HK-2 (cell line): ENCODE data around the gene SLC38A1.
"Not testable (repeated sequence)": the region's sequence is repeated elsewhere in the genome, so short reads cannot be mapped to it uniquely, and the experiment has no call there.

Experiments used
- DNase-seq: peaks from one replicate; pipeline ENCODE4 v3.0.0-alpha.2; 2018; ENCODE audit not compliant: unreplicated experiment

The SLC38A1 gene

DNA sequence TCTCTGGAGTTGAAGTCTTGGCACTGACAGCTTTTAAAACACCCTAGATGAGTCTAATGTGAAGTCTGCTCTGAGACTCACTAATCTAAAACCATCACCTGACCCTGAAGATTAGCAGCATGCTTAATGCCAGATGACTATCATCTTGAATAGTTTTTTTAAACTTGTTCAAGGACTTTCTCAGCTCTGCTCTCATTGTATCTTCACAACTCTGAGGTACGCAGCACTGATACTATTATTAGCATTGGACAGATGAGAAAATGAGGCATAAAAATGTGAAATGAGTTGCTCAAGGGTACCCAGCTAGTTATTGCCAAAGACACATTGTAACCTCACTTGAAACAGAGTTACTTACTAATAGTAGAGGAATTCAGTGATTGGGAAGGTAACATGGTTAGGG is 4.8 kb downstream of the SLC38A1 start:
- DNase-seq = no peak

DNA sequence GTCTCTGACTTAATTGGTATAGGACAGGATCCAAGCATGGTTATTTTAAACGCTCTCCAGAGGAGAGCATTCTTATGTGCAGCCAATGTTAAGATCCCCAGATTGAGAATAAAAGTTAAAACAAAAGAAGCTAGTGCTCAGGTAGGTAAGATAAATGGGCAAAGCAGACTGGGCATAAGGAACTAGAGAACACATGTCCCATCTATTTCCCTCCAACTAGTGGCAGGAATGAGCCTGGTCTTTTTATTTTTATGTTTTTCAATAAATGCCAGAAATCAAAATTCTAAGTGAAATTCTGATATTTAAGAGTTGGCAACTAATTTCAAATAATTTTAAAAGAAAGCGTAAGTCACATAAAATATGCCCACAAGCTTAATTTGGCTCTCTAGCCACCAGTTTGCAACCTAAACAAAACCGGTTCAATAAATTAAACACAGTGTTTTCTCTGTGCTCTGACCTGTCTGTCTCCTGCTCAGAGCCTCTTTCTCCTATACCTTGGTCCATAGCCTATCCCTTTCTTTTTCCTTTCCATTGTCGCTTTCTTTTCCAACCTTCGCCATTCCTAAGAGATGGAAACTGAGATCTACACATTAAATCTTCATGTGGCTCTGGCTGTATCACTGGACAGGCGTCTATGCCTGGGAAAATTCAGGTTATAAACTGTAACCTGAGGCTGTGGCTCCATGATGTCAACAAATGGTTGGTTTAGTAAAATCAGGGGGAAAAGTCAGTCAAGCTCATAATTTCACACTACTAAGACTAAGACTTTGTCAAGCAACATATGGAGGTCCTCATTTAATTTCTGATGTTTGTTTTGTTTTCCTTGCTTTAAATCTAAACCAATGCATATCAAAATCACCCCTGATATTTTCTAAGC is 5.5 kb downstream of the SLC38A1 start:
- no peak for DNase-seq

DNA sequence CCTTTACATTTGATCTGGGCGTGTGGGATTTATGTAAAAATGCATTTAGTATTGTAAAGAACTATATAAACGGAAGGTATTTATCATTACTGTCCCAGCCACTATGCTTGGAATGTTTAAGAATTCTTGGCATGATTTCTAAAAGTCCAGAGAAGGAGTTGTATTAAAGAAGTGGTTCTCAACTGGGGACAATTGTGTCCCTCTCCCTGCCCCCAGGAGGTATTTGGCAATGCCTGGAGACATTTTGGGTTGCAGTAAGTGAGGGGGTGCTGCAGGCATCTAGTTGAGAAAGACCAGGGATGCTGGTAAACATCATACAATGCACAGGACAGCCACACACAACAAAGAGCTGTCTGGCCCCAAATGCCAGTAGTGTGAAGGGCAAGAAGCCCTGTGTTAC is 7.2 kb downstream of the SLC38A1 start:
- DNase-seq = no peak

DNA sequence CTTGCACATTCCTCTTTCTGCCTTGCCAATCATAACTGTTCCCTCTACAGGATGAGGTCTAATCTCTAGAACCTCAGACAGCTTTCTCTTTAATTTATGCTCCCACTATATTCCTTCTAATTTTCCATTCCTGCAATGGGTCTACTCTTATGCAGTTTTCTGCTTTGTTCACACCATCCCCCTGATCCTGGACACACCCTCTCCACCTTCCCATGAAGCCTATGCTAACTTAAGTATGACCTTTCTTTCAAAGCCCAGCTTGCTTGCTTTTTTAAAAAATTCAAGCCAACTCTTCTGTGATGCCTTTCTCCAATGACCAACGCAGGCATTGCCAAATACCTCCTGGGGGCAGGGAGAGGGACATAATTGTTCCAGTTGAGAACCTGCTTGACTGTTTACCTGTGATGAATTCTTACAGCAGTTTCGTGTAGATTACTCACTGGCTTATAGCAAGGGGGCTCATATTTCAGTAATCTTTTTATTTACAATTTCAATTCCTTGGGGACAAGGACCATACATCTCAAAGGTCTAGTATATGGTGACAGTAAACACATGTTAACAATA is 7.8 kb downstream of the SLC38A1 start:
- no peak for DNase-seq

DNA sequence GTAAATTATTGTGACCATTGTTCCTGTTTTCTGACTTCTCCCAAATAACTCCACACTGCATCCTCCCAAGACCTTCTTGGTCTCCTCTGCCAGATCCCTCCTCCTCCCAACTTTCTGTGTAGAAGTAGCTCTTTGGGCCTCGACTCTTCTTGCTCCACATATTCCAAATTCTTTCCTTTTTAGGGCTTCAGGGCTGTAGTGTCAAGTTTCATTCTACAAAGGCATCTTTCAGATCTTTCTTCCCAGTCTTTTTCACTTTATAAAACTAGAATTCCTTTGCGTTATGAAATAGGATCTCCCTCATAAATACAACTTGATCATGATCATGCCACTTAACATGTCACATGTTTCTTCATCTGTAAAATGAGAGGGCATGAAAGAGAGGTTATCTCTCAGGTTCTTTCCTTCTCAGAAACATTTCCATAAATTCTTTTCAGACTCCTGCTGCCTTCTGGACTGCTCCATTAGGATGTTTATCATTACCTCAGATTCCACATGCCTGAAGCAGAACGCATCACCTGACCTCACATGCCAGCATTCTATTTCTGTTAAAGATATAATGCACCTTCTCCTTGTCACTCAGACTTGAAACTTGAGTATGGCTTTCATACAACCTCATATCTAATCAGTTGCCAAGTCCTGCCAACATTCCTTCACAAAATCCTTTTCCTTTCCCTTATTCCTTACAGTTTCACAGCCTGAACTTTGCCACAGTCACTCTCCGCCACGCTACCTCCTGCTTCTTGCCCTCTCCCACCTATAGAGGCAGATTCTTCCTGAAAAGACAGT is 8.5 kb downstream of the SLC38A1 start:
- DNase-seq = no peak

DNA sequence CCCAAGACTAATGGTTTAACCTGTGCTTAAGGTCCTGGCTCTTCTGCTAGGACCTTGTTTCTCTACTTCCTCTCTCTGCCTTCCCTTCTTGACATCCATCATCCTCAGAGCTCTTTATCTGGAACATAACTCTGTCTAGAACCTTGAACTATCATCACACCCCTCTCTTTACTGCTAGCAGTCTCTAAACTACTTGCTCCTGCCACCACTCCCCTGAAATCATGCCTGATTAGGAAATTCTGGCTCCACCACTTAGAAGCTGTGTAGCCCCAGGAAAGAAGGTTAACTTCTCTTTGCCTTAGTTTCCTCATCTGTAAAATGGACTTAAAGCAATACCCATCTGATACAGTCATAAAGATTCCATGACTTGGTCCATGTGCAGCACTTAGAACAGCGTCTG is 9.1 kb downstream of the SLC38A1 start:
- no peak for DNase-seq

DNA sequence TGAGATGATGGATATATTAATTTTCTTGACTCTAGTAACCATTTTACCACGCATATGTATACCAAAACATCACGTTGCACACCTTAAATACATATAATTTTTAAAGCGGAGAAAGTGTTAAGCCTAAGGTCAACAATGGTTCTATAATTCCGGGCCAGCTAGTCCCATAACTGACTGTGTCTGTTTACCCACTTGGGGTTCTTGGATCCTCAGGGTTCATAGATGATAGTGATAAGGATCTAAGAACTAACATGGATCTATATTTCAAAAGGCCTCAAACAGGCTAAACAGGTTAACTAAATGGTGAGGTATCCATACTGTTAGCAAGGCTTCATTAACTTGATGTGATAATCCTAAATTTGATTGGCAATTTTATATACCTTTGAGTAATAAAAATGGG is 9.8 kb downstream of the SLC38A1 start:
- DNase-seq = no peak

DNA sequence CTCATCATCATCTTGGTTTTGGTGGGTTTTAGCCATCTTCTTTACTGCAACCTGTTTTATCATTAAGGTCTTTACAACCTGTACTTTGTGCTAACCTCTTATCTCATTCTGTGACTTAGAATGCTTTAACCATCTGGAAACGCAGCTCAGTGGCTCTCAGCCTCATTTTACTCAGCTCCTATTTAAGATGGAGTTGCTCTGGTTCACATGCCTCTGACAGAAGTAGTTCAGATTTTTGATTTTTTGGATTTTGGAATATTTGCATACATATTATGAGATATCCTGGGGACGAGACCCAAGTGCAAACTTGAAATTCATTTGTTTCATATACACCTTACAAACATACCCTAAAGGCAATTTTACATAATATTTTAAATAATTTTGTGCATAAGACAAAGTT is 10.7 kb downstream of the SLC38A1 start:
- DNase-seq = no peak

DNA sequence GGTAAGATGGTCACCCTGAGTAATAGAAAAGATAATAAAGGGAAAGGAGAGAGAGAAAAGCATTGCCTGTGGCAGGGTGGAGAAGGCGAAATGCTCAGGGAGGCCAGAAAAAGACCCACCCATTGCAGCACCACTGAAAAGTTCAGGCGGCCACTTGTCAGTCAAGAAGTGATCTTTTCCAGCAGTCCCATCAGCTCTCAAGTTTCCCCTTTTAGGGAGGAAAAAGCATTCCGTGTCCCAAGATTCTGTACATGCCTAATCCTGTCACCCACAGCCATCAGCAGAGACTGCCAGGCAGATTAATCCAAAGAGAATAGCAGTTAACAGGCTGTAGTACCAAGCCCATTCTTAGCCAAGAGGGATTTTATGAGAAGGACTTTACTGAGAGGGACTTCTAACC is 11.9 kb downstream of the SLC38A1 start:
- DNase-seq = no peak

DNA sequence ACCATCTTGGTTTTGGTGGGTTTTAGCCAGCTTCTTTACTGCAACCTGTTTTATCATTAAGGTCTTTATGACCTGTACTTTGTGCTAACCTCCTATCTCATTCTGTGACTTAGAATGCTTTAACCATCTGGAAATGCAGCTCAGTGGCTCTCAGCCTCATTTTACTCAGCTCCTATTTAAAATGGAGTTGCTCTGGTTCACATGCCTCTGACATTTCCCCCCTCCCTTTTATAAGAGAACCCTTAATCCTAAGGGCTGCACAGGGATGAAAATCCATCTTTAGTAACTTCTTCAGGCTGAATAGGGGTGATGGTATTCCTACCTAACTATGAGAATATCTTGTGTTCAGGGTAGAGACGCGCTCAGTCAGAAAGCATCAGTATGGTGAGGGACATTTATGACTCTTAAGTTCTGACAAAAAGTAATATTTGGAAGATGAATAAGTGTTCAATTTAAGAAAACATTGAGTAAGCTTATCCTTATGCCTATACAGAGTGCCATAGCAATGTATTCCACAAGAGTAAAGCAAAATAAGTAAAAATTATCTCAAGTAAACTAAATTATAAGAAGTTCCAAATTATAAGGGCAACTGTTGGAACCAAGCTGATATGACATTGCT is 15.2 kb downstream of the SLC38A1 start:
- DNase-seq = no peak

DNA sequence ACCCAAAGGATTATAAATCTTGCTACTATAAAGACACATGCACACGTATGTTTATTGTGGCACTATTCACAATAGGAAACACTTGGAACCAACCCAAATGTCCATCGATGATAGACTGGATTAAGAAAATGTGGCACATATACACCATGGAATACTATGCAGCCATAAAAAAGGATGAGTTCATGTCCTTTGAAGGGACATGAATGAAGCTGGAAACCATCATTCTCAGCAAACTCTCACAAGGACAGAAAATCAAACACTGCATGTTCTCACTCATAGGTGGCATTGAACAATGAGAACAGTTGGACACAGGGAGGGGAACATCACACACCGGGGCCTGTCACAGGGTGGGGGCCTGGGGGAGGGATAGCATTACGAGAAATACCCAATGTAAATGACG is 16.8 kb downstream of the SLC38A1 start:
- not testable (repeated sequence) for DNase-seq

DNA sequence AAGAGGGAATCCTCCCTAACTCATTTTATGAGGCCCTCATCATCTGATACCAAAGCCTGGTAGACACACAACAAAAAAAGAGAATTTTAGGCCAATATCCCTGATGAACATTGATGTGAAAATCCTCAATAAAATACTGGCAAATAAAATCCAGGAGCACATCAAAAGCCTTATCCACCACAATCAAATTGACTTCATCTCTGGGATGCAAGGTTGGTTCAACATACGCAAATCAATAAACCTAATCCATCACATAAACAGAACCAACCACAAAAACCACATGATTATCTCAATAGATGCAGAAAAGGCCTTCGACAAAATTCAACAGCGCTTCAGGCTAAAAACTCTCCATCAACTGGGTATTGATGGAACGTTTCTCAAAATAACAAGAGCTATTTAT is 18.9 kb downstream of the SLC38A1 start:
- DNase-seq = not testable (repeated sequence)

DNA sequence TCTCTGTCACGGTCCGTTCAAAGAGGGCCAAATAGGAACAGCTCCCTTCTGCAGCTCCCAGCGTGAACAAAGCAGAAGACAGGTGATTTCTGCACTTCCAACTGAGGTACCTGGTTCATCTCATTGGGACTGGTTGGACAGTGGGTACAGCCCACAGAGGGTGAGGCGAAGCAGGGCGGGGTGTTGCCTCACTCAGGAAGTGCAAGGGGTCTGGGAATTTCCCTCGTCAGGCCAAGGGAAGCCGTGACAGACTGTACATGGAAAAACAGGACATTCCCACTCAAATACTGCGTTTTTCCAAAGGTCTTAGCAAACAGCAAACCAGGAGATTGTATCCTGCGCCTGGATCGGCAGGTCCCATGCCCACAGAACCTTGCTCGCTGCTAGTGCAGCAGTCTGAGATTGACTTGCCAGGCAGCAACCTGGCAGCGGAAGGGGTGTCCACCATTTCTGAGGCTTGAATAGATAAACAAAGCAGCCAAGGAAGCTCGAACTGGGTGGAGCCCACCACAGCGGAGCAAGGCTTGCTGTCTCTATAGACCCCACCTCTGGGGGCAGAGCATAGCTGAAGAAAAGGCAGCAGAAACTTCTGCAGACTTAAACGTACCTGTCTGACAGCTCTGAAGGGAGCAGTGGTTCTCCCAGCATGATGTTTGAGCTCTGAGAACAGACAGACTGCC is 22.7 kb downstream of the SLC38A1 start:
- DNase-seq = no peak

DNA sequence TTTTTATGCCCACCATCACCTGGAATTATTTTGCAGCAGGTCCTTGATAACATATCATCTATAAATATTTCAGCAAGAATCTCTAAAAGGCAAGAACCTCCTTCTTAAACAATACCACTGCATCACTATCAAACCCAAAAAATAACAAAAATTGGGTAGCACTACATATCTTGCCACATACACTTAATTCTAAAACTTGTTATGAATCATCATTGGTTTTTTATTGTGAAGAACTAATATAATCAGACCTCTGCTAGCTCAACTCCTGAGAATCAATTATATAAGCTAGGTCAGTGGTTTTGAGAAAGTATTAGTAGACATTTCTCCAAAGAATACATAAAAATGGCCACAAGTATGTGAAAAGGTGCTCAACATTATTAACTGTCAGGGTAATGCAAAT is 23.8 kb downstream of the SLC38A1 start:
- DNase-seq = no peak

DNA sequence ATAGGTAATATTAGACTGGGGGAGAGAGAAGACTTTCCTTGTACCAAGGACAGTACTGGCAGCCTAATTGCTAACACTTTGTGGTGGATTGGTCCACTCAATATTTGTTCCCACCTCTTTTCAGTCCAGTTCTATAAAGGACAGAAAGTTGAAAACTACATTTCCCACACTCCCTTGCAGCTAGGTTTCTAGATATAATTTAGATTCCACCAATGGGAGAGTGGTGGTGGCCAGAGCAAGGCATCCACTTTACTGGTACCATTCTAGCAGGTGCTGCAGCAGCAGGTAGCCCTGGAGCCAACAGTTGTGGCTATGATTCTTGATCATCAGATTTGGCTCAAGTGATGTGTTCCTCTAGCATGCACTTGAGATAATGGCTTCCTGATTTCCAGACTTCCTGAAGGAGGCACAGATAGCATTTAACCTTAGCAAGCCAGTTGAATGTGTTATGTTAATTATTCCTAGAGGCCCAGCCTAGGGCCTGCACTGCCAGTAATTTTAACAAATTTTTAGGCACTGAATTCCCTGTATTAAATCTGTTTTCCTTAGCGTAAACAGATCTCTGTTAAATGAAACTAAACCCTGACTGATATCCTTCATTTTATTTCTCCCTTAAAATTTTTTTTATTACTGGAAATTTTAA is 24.4 kb downstream of the SLC38A1 start:
- no peak for DNase-seq

DNA sequence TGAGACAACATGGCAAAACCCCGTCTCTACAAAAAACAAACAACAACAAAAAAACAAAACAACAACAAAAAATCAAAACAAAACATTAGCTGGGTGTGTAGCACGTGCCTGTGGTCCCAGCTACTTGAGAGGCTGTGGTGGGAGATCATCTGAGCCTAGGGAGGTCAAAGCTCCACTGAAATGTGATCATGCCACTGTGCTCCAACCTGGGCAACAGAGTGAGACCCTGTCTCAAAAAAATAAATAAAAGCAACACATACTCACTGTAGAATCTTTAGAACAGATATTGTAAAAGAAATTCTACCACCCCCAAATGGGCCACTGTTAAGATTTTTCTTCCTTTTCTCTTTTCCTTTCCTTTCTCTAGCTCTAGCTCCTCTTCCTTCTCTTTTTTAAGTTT is 26.3 kb downstream of the SLC38A1 start:
- no peak for DNase-seq

DNA sequence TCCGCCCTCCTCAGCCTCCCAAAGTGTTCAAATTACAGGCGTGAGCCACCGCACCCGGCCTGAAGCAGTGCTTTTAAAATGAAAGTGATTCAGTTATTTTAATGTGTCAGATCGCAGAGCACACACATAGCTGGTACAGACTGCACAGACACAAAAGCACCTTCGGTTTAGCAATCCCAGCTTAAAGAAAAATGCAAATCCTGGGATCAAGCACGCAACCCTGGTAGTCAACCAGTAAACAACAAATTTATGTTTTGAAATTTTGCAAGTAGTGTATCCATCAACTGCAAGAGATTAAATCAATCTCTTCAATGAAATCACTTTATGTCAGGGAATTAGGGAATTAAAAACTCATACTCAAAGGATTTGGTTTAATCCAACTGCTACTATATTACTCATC is 28.4 kb downstream of the SLC38A1 start:
- no peak for DNase-seq

DNA sequence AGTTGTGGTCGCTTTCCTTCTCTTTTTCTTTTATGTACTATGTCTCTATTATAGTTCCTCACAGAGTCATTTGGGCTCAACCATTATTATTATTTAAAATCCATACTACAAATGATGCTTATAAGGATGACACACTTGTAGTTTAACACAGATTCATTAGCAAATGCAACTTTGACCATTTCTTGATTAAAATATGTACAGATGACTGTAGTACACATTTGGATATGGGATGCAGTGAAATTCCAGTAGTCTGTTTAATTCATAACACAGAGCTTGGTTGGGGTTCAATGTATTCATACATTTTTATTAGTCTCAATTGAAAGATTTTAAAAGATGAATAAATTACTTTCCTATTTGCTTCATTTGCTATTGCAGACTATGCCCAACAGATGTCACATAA is 30.0 kb downstream of the SLC38A1 start:
- no peak for DNase-seq

DNA sequence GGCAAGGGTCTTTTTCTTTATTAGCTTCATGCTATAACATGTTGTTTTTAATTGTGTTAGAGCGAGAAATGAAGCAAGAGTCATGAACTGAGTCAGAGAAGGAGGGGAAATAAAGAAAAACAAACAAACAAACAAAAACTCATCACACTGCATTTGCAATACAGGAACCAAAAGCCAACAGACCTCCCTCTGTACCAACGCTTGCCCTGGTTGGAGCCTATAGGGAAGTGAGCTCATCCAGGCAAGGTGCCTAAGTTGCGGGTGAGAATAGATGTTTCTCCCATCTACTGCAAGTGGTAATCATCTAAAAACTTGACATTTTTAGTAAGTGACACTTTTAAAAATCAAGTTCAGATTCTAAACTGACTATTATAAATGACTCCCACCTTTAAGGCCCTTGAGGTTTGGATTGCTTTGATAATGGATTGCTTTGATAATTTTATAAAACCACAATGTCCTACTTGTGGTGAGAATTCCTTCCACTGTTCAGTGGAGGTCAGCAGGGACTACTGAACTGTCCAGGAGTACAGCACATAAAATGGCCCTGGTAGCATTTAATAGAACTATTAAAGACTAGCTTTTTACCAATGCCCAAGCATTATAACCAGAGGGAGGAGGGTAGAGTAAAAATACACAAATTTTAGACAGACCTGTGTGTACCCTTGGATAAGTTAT is 31.3 kb downstream of the SLC38A1 start:
- DNase-seq = no peak

DNA sequence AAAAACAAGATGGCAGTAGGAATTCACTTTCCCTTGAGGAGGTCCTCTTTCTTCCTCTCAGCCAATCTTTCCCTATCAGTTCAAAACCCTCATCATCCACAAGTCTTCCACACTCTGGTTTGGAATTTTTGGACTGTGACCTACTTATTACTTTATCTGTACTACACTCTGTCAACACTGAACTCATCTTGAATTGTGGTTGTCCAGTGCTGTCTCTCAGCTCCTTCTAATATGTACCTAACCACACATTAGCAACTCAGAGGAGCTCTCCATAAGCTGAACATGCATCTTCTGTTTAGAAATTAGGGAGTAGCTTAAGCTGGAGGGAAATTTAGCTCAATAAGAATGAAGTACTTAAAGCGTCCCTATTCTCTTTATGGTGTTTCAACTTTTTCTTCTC is 34.8 kb downstream of the SLC38A1 start:
- DNase-seq = no peak

DNA sequence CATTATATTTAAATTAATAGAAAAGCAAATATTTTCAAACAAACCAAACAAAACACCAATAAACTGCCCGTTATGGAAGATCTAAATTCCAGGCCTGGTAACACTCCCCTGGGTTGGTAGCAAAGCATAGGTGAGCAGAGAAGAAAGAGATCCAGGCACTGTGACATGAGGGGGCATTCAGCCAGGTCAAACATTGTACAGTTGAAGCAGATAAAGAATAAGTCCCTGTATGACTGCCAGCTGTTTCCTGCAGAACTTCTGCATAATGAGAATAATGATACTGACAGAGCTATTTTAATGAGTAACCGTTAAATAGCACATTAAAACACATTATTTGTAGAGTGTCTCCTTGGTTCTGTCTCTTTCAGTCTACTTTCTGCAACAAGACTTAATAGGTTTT is 35.4 kb downstream of the SLC38A1 start:
- DNase-seq = no peak
